Gastroesophageal sphincter (tissue), 3 donors: ENCODE results near the gene HCN3.

Experiments
- CTCF ChIP-seq, 4 experiments: fragments of 200-600 bp in 2 of 4; fragments of 450-650 bp in 2 of 4; sonication (generic) in 1 of 4; IDR thresholded peaks; one replicate each; pipeline ENCODE4 v1.5.1; 2017 to 2019; ENCODE audit warnings: antibody characterized with exemption in 4 of 4, mild to moderate bottlenecking in 2 of 4, moderate library complexity in 2 of 4
- POLR2A ChIP-seq, 2 donors: fragments of 450-650 bp; IDR thresholded peaks; one replicate each; pipeline ENCODE4 v1.6.1; 2017; ENCODE audit warnings: antibody characterized with exemption in 2 of 2, mild to moderate bottlenecking in 2 of 2, moderate library complexity in 1 of 2
- POLR2AphosphoS5 ChIP-seq: sonication (generic); formaldehyde crosslinking; IDR thresholded peaks from one replicate; pipeline ENCODE4 v1.6.1; 2017; ENCODE audit warnings: antibody characterized with exemption

- TF ChIP-seq CTCF (IDR thresholded peaks at IDR 0.05) (no peak), POLR2AphosphoS5 (no peak), POLR2A (IDR thresholded peaks at IDR 0.05) (no peak)
Observed at GRCh38 chr1:155301342-155301841, 24.1 kb downstream of the HCN3 start, which contains the start of gene PKLR.
